Thyroid gland (tissue), 4 donors: Measurements from ENCODE around the gene CCDC61. TPM values are rescaled to one million over a fixed set of nuclear protein-coding genes. Genes with fewer than 3 reads are reported as not detected.

Experiments used
- DNase-seq, 2 donors: peaks; one replicate each; pipeline ENCODE4 v3.0.0-alpha.2; 2019
- H3K27ac ChIP-seq, 3 donors: fragments of 200-600 bp; sonication (generic); 1 replicate in 2 of 3; 2 replicates in 1 of 3; pipeline ENCODE4 v1.5.1; 2016 to 2019; ENCODE audit warnings: mild to moderate bottlenecking in 1 of 3, moderate library complexity in 1 of 3
- H3K27me3 ChIP-seq: fragments of 200-600 bp; sonication (generic); one replicate; pipeline ENCODE4 v1.5.1; 2019
- H3K36me3 ChIP-seq, 2 donors: fragments of 200-600 bp; sonication (generic); one replicate each; pipeline ENCODE4 v1.5.1; 2016 to 2019
- H3K4me1 ChIP-seq, 2 donors: fragments of 200-600 bp; sonication (generic); one replicate each; pipeline ENCODE4 v1.5.1; 2017 to 2019
- H3K4me3 ChIP-seq, 3 donors: fragments of 200-600 bp; sonication (generic); replicated peaks in 1 of 3; 1 replicate in 2 of 3; 2 replicates in 1 of 3; pipeline ENCODE4 v1.5.1; 2016; ENCODE audit warnings: mild to moderate bottlenecking in 1 of 3
- H3K9me3 ChIP-seq: fragments of 200-600 bp; sonication (generic); one replicate; pipeline ENCODE4 v1.5.1; 2017
- POLR2A ChIP-seq, 2 donors: fragments of 450-650 bp; IDR thresholded peaks; one replicate each; pipeline ENCODE4 v1.6.1; 2017; ENCODE audit warnings: antibody characterized with exemption in 2 of 2, mild to moderate bottlenecking in 2 of 2, moderate library complexity in 1 of 2
- WGBS, 2 donors: methylation state at CpG; one replicate each; pipeline ENCODE4 v1.1.5; 2017; 5-methylcytosine and 5-hydroxymethylcytosine counted together
- intact Hi-C: fragments of 100-400 bp; cut with DNase I; formaldehyde crosslinking; loops from one replicate; pipeline ENCODE4 v1.15.1; 2023
- total RNA-seq, 4 donors: library from RNA; depleted of rRNA; stranded (reverse); fragments of >200 nt; gene quantifications; one replicate each; pipeline ENCODE4 v1.2.3, GENCODE V29; 2016
- TF ChIP-seq, protein P1 (sequence below), 6 experiments: fragments of 200-600 bp in 3 of 6; fragments of 450-650 bp in 3 of 6; sonication (generic) in 3 of 6; IDR thresholded peaks; one replicate each; pipeline ENCODE4 v1.5.1; 2016 to 2019; ENCODE audit warnings: antibody characterized with exemption in 6 of 6, mild to moderate bottlenecking in 2 of 6, inconsistent platforms in 1 of 6, moderate library complexity in 1 of 6

CCDC61 gene
- total RNA-seq, 4 donors from 2014 or later: 8.5 to 12.4 (median 9.8) TPM

GRCh38 chr19:46019270-46019669 lies 24.0 kb downstream of the CCDC61 start:
- Histone ChIP-seq H3K27ac (no peak overlapping the region), H3K4me1 (peaks cover 3 to 21% of the 10 kb centered on the region in 2 donors), H3K9me3 (no peaks in the 10 kb centered on the region), H3K4me3 (no peak overlapping the region), H3K27me3 (no peaks in the 10 kb centered on the region), H3K36me3 (no peaks in the 10 kb centered on the region)
- 91 to 93% methylated on average over 13 of the region's 13 CpGs for WGBS, 2 donors
- DNase-seq: no peak
- no peak for TF ChIP-seq POLR2A (IDR thresholded peaks at IDR 0.05)
- TF ChIP-seq, protein P1, sequence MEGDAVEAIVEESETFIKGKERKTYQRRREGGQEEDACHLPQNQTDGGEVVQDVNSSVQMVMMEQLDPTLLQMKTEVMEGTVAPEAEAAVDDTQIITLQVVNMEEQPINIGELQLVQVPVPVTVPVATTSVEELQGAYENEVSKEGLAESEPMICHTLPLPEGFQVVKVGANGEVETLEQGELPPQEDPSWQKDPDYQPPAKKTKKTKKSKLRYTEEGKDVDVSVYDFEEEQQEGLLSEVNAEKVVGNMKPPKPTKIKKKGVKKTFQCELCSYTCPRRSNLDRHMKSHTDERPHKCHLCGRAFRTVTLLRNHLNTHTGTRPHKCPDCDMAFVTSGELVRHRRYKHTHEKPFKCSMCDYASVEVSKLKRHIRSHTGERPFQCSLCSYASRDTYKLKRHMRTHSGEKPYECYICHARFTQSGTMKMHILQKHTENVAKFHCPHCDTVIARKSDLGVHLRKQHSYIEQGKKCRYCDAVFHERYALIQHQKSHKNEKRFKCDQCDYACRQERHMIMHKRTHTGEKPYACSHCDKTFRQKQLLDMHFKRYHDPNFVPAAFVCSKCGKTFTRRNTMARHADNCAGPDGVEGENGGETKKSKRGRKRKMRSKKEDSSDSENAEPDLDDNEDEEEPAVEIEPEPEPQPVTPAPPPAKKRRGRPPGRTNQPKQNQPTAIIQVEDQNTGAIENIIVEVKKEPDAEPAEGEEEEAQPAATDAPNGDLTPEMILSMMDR (IDR thresholded peaks at IDR 0.05): no peak
- intact Hi-C loops: loop anchor here (10.0 kb wide), 1 partner anchor 124 kb away; no protein-coding TSS in a partner anchor

DNA sequence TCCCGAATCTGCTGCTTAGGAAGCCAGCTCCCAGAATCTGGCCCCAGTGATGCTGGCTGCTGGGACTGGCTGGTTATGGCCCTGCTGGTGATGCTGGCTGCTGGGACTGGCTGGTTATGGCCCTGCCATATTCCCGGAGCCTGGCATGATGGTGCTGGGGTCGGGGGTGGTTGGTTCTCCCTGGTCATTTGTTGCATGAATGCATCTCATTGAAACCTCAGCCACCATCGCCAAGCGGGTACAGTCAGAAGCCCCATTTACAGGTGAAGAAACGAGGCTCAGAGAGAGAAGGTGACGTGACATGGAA lies 25.5 kb downstream of the CCDC61 start:
- intact Hi-C loops: no loop called here
- no peak for DNase-seq
- no peaks in the 10 kb centered on the region for H3K36me3 ChIP-seq
- peaks cover 0 to 8% of the 10 kb centered on the region in 2 donors for H3K4me1 ChIP-seq
- no peaks in the 10 kb centered on the region for H3K9me3 ChIP-seq
- no peak overlapping the region for H3K27ac ChIP-seq
- H3K27me3 ChIP-seq: no peaks in the 10 kb centered on the region
- H3K4me3 ChIP-seq: no peak overlapping the region
- WGBS, 2 donors: 88 to 93% methylated on average over 6 to 7 of the region's 7 CpGs
- no peak for TF ChIP-seq POLR2A (IDR thresholded peaks at IDR 0.05)
- TF ChIP-seq, protein P1 (IDR thresholded peaks at IDR 0.05): no peak

DNA sequence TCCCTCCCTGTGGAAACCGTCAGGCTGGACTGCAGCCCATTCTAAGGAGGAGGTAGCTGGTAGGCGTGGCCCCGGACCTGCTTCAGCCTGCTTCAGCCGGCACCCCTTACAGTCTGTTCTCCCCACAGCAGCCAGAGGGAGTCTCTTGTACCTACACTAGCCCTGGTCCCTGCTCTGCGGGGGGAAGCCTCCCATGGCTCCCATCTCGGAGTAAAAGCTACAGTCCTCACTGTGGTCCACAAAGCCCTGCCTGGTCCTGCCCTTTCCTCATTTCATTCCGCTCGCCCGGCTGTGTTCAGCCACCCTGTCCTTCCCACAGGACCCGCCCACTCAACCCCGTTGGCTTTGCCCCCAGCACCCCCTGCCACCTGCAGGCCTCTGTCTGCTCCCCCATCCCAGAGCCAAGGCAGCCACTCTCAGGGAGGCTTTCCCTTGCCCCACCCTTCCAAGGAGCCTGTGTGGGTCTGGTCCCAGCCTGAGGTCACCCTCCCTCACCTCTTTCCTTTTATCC lies 26.3 kb downstream of the CCDC61 start:
- TF ChIP-seq POLR2A (IDR thresholded peaks at IDR 0.05): no peak
- TF ChIP-seq, protein P1 (IDR thresholded peaks at IDR 0.05): no peak
- no peaks in the 10 kb centered on the region for H3K27me3 ChIP-seq
- H3K4me3 ChIP-seq: no peak overlapping the region
- no peaks in the 10 kb centered on the region for H3K9me3 ChIP-seq
- no peaks in the 10 kb centered on the region for H3K36me3 ChIP-seq
- intact Hi-C loops: no loop called here
- peak; percentile 45 to 51 for DNase-seq
- no peak overlapping the region for H3K27ac ChIP-seq
- no peaks in the 10 kb centered on the region for H3K4me1 ChIP-seq
- 36 to 45% methylated on average over 6 to 11 of the region's 11 CpGs for WGBS, 2 donors

DNA sequence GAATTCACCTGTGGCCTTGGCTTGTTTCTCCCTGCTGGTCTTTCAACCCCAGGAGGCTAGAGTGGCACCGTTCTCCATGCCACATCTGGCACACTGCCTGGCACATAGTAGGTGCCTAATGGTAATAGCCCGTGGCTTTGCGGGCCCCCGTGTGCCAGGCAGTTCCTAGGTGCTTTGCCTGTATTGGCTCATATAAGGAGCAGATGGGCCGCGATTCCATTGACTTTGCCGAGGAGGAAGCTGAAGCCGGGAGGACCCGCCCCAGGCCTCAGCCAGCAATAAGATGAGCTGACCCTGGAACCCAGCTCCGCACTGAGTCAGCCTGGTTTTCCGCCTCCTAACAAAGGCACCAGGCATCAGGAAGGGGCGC lies 26.8 kb downstream of the CCDC61 start:
- 37 to 62% methylated on average over 1 to 9 of the region's 12 CpGs for WGBS, 2 donors
- Histone ChIP-seq H3K27me3 (no peaks in the 10 kb centered on the region), H3K36me3 (no peaks in the 10 kb centered on the region), H3K4me3 (no peak overlapping the region), H3K9me3 (no peaks in the 10 kb centered on the region), H3K27ac (no peak overlapping the region), H3K4me1 (no peaks in the 10 kb centered on the region)
- intact Hi-C loops: no loop called here
- no peak for DNase-seq
- no peak for TF ChIP-seq POLR2A (IDR thresholded peaks at IDR 0.05)
- TF ChIP-seq, protein P1 (IDR thresholded peaks at IDR 0.05): no peak

DNA sequence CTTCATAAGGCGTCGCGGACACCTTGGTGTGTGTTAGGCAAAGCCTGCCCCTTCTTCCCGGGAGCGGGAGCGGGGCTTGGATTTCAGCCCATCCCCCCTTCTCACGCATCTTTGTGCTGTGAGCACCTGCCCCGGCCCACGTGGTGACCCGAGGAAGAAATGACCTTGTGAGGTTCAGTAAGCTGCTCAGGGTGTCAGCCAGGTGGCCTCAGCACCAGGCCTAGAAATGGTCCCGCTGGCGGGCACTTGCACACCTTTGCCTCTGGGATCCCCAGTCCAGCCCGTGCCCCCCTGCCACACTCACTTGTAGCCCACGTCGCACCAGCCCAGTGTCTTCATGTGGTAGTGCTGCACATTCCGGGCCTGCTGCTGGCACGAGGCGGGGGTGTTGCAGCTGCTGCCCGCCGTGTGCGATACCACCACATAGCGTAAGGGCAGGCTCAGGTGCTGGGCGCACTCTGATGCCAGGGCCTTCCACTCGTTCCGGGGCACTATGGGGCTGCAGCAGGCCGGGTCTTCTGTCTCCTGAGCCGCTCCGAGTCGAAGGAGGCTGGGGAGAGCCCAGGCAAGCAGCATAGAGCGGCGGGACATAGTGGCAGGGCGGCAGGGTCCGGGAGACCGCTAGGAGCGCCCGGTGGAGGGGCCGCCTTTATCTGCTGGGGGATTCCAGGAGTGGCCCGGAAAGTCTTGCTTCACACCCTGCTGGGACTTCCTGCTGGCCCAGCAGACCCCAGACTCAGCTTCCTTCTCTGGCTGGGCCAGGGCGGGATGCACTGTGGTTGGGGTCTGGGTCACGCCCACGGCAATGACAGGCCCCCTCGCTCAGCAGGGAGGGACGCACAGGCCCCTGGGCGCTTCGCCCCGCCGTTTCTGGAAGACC lies 27.4 kb downstream of the CCDC61 start, which contains the start of gene PGLYRP1:
TSS of gene PGLYRP1 (minus strand) at position 623 of the 880 bp plus-strand sequence. CDS start at position 591, 32 bp downstream.
- TF ChIP-seq, protein P1 (IDR thresholded peaks at IDR 0.05): no peak
- no peak for TF ChIP-seq POLR2A (IDR thresholded peaks at IDR 0.05)
- Histone ChIP-seq H3K27me3 (no peaks in the 10 kb centered on the region), H3K27ac (no peak within 1 kb of the TSS), H3K9me3 (no peaks in the 10 kb centered on the region), H3K4me1 (no peaks in the 10 kb centered on the region), H3K36me3 (no peaks in the 10 kb centered on the region), H3K4me3 (no peak within 1 kb of the TSS)
- no peak for DNase-seq
- intact Hi-C loops: no loop called here
- 27 to 43% methylated on average over 22 to 25 of the region's 47 CpGs for WGBS, 2 donors
